Measurements from ENCODE around the gene FAM124A.

GRCh38 chr13:51325837-51326236, 103.6 kb downstream of the FAM124A start:
- no peak for TF ChIP-seq JUN (IDR thresholded peaks at IDR 0.05)
- TF ChIP-seq CTCF (IDR thresholded peaks at IDR 0.05), result no peak
- no peak for TF ChIP-seq ZNF302 (CRISPR knock-in tag; IDR thresholded peaks at IDR 0.05)
- no peak for TF ChIP-seq EHMT2 (IDR thresholded peaks at IDR 0.05; ENCODE audit: low read depth)
- no peak for TF ChIP-seq EP300 (IDR thresholded peaks at IDR 0.05)
- TF ChIP-seq HOXB5 (CRISPR knock-in tag; IDR thresholded peaks at IDR 0.05), result no peak
- TF ChIP-seq TFCP2L1 (CRISPR knock-in tag; IDR thresholded peaks at IDR 0.05), result no peak
- TF ChIP-seq KDM5A (IDR thresholded peaks at IDR 0.05), result no peak
- TF ChIP-seq CBX2 (IDR thresholded peaks at IDR 0.05; ENCODE audit: borderline replicate concordance, low read depth), result no peak
